22Rv1 (cell line): ENCODE data around the gene SLC7A8.

Experiments used
- H3K27ac ChIP-seq: fragments of 450-650 bp; 2 replicates; pipeline ENCODE4 v1.5.1; 2017
- CTCF ChIP-seq: fragments of 450-650 bp; IDR thresholded peaks from 2 replicates; pipeline ENCODE4 v1.5.1; 2017; ENCODE audit warnings: mild to moderate bottlenecking
- ZFX ChIP-seq: fragments of 450-650 bp; IDR thresholded peaks from 2 replicates; pipeline ENCODE4 v1.6.1; 2017; ENCODE audit warnings: antibody characterized with exemption, borderline replicate concordance

The SLC7A8 gene

GRCh38 chr14:23172096-23172495 is 11.4 kb downstream of the SLC7A8 start:
- H3K27ac ChIP-seq = no peak overlapping the region
- TF ChIP-seq CTCF (no peak), ZFX (no peak)

GRCh38 chr14:23171222-23171975 is 12.1 kb downstream of the SLC7A8 start:
- TF ChIP-seq CTCF (no peak), ZFX (no peak)
- H3K27ac ChIP-seq = no peak overlapping the region

- TF ChIP-seq ZFX (no peak), CTCF (no peak)
- no peak overlapping the region for H3K27ac ChIP-seq
Measured at GRCh38 chr14:23169622-23170021, 13.8 kb downstream of the SLC7A8 start.

GRCh38 chr14:23168246-23168645 is 15.2 kb downstream of the SLC7A8 start:
- H3K27ac ChIP-seq = no peak overlapping the region
- no peak for TF ChIP-seq CTCF
- no peak for TF ChIP-seq ZFX

- no peak for TF ChIP-seq CTCF
- no peak for TF ChIP-seq ZFX
- H3K27ac ChIP-seq = no peak overlapping the region
Measured at GRCh38 chr14:23167116-23167847, 16.2 kb downstream of the SLC7A8 start.

GRCh38 chr14:23164949-23165348 is 18.5 kb downstream of the SLC7A8 start:
- TF ChIP-seq CTCF (no peak), ZFX (no peak)
- no peak overlapping the region for H3K27ac ChIP-seq

GRCh38 chr14:23164250-23164649 is 19.2 kb downstream of the SLC7A8 start:
- H3K27ac ChIP-seq = no peak overlapping the region
- TF ChIP-seq ZFX (no peak), CTCF (no peak)
